Adipocyte (in vitro differentiated cells): ENCODE results near the gene PIP5K1B.

Source experiments
- DNase-seq: peaks from one replicate; pipeline ENCODE4 v3.0.0-alpha.2; 2015; ENCODE audit warnings: low read depth
- H3K27me3 ChIP-seq: replicated peaks from 2 replicates; pipeline ENCODE4 v1.7.0; 2013; ENCODE audit warnings: mild to moderate bottlenecking, low read length, moderate library complexity; ENCODE audit not compliant: control insufficient read depth, insufficient read depth
- H3K36me3 ChIP-seq: 2 replicates; pipeline ENCODE4 v1.7.0; 2013; ENCODE audit warnings: low read length, mild to moderate bottlenecking, moderate library complexity; ENCODE audit not compliant: control insufficient read depth, insufficient read depth, severe bottlenecking
- H3K4me1 ChIP-seq: 2 replicates; pipeline ENCODE4 v1.7.0; 2013; ENCODE audit warnings: mild to moderate bottlenecking, low read length, moderate library complexity; ENCODE audit not compliant: control insufficient read depth, insufficient read depth
- H3K4me3 ChIP-seq: 2 replicates; pipeline ENCODE4 v1.7.0; 2013; ENCODE audit warnings: mild to moderate bottlenecking, low read length, moderate library complexity
- H3K9ac ChIP-seq: 2 replicates; pipeline ENCODE4 v1.7.0; 2013; ENCODE audit warnings: mild to moderate bottlenecking, low read length, moderate library complexity
- H3K9me3 ChIP-seq: 2 replicates; pipeline ENCODE4 v1.7.0; 2013; ENCODE audit warnings: mild to moderate bottlenecking, low read length, moderate library complexity; ENCODE audit not compliant: control insufficient read depth

PIP5K1B gene

GRCh38 chr9:68755051-68755450 lies 50.0 kb downstream of the PIP5K1B start:
- Histone ChIP-seq H3K27me3 (no peaks in the 10 kb centered on the region), H3K9ac (no peak overlapping the region), H3K9me3 (peaks cover 10% of the 10 kb centered on the region), H3K36me3 (no peaks in the 10 kb centered on the region), H3K4me1 (no peaks in the 10 kb centered on the region), H3K4me3 (no peak overlapping the region)
- DNase-seq: no peak

- Histone ChIP-seq H3K36me3 (no peaks in the 10 kb centered on the region), H3K4me3 (no peak overlapping the region), H3K9me3 (peaks cover 10% of the 10 kb centered on the region), H3K4me1 (no peaks in the 10 kb centered on the region), H3K27me3 (no peaks in the 10 kb centered on the region), H3K9ac (no peak overlapping the region)
- no peak for DNase-seq
Observed at GRCh38 chr9:68755752-68756151, 50.7 kb downstream of the PIP5K1B start.

- Histone ChIP-seq H3K4me3 (no peak overlapping the region), H3K9ac (no peak overlapping the region), H3K9me3 (peaks cover 10% of the 10 kb centered on the region), H3K36me3 (no peaks in the 10 kb centered on the region), H3K27me3 (no peaks in the 10 kb centered on the region), H3K4me1 (no peaks in the 10 kb centered on the region)
- DNase-seq: no peak
Observed at GRCh38 chr9:68759981-68760673, 55.1 kb downstream of the PIP5K1B start.

GRCh38 chr9:68760674-68761333 lies 55.8 kb downstream of the PIP5K1B start:
- Histone ChIP-seq H3K27me3 (no peaks in the 10 kb centered on the region), H3K9ac (no peak overlapping the region), H3K9me3 (peaks cover 10% of the 10 kb centered on the region), H3K4me3 (no peak overlapping the region), H3K36me3 (no peaks in the 10 kb centered on the region), H3K4me1 (no peaks in the 10 kb centered on the region)
- DNase-seq: no peak

- H3K27me3 ChIP-seq: no peaks in the 10 kb centered on the region
- DNase-seq: no peak
- no peak overlapping the region for H3K4me3 ChIP-seq
- no peak overlapping the region for H3K9ac ChIP-seq
- peaks cover 10% of the 10 kb centered on the region for H3K9me3 ChIP-seq
- H3K36me3 ChIP-seq: no peaks in the 10 kb centered on the region
- H3K4me1 ChIP-seq: no peaks in the 10 kb centered on the region
Observed at GRCh38 chr9:68762570-68762969, 57.5 kb downstream of the PIP5K1B start.

- peaks cover 10% of the 10 kb centered on the region for H3K9me3 ChIP-seq
- DNase-seq: no peak
- no peaks in the 10 kb centered on the region for H3K4me1 ChIP-seq
- H3K4me3 ChIP-seq: no peak overlapping the region
- H3K9ac ChIP-seq: no peak overlapping the region
- no peaks in the 10 kb centered on the region for H3K36me3 ChIP-seq
- no peaks in the 10 kb centered on the region for H3K27me3 ChIP-seq
Observed at GRCh38 chr9:68763104-68763503, 58.1 kb downstream of the PIP5K1B start.

GRCh38 chr9:68768619-68769018 lies 63.6 kb downstream of the PIP5K1B start:
- H3K27me3 ChIP-seq: peaks cover 4% of the 10 kb centered on the region
- peaks cover 4% of the 10 kb centered on the region for H3K4me1 ChIP-seq
- no peak overlapping the region for H3K4me3 ChIP-seq
- no peaks in the 10 kb centered on the region for H3K9me3 ChIP-seq
- no peak for DNase-seq
- H3K36me3 ChIP-seq: no peaks in the 10 kb centered on the region
- H3K9ac ChIP-seq: no peak overlapping the region

GRCh38 chr9:68769852-68770251 lies 64.8 kb downstream of the PIP5K1B start:
- Histone ChIP-seq H3K9ac (no peak overlapping the region), H3K27me3 (peaks cover 4% of the 10 kb centered on the region), H3K9me3 (no peaks in the 10 kb centered on the region), H3K4me3 (no peak overlapping the region), H3K4me1 (peaks cover 4% of the 10 kb centered on the region), H3K36me3 (no peaks in the 10 kb centered on the region)
- DNase-seq: no peak

GRCh38 chr9:68771376-68771775 lies 66.3 kb downstream of the PIP5K1B start:
- Histone ChIP-seq H3K27me3 (peaks cover 4% of the 10 kb centered on the region), H3K9ac (no peak overlapping the region), H3K4me1 (peaks cover 4% of the 10 kb centered on the region), H3K36me3 (no peaks in the 10 kb centered on the region), H3K4me3 (no peak overlapping the region), H3K9me3 (no peaks in the 10 kb centered on the region)
- no peak for DNase-seq

GRCh38 chr9:68775003-68775730 lies 70.1 kb downstream of the PIP5K1B start:
- no peaks in the 10 kb centered on the region for H3K9me3 ChIP-seq
- peaks cover 8% of the 10 kb centered on the region for H3K4me1 ChIP-seq
- no peak for DNase-seq
- no peak overlapping the region for H3K4me3 ChIP-seq
- no peaks in the 10 kb centered on the region for H3K36me3 ChIP-seq
- no peak overlapping the region for H3K9ac ChIP-seq
- peaks cover 4% of the 10 kb centered on the region for H3K27me3 ChIP-seq

GRCh38 chr9:68777070-68777763 lies 72.2 kb downstream of the PIP5K1B start:
- H3K9ac ChIP-seq: no peak overlapping the region
- no peaks in the 10 kb centered on the region for H3K36me3 ChIP-seq
- no peak overlapping the region for H3K4me3 ChIP-seq
- peaks cover 21% of the 10 kb centered on the region for H3K4me1 ChIP-seq
- H3K9me3 ChIP-seq: no peaks in the 10 kb centered on the region
- DNase-seq: no peak
- no peaks in the 10 kb centered on the region for H3K27me3 ChIP-seq
